Measurements from ENCODE around the gene PEBP1.

DNA sequence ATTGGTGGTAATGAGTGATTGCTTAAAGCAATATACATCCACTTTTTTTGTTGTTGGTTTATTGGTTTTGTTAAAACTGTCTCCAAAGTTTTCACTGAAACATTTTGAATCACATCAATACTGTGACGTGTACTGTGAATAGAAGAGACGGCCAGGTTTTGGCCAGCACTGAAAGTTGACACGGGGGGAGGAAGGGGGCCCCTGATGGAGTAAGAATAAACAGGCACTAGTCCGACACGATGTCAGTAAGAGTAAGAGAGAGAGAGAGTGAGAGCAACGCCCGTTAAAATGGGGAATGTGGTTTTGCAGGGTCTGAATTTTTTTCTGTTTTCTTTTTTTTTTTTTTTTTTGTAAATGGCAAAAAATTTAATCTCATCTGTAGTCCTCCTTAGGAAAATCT is 14.7 kb downstream of the PEBP1 start:
- TF ChIP-seq, protein P1, sequence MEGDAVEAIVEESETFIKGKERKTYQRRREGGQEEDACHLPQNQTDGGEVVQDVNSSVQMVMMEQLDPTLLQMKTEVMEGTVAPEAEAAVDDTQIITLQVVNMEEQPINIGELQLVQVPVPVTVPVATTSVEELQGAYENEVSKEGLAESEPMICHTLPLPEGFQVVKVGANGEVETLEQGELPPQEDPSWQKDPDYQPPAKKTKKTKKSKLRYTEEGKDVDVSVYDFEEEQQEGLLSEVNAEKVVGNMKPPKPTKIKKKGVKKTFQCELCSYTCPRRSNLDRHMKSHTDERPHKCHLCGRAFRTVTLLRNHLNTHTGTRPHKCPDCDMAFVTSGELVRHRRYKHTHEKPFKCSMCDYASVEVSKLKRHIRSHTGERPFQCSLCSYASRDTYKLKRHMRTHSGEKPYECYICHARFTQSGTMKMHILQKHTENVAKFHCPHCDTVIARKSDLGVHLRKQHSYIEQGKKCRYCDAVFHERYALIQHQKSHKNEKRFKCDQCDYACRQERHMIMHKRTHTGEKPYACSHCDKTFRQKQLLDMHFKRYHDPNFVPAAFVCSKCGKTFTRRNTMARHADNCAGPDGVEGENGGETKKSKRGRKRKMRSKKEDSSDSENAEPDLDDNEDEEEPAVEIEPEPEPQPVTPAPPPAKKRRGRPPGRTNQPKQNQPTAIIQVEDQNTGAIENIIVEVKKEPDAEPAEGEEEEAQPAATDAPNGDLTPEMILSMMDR (conservative IDR thresholded peaks at IDR 0.05; ENCODE audit: low read depth, low read length) = no peak
- no peak for TF ChIP-seq EZH2 (IDR thresholded peaks at IDR 0.05; ENCODE audit: low read length, unreplicated experiment)

Measured in PC-3 (cell line).